VCaP (cell line): Measurements from ENCODE around the gene CCDC83.
"Not testable (repeated sequence)": the region's sequence is repeated elsewhere in the genome, so short reads cannot be mapped to it uniquely, and the experiment has no call there.

Experiments
- H3K27ac ChIP-seq: fragments of 450-650 bp; 2 replicates; pipeline ENCODE4 v1.5.1; 2017
- CTCF ChIP-seq: fragments of 450-650 bp; conservative IDR thresholded peaks from 2 replicates; pipeline ENCODE4 v1.5.1; 2017; ENCODE audit warnings: mild to moderate bottlenecking, moderate library complexity

Gene CCDC83

DNA sequence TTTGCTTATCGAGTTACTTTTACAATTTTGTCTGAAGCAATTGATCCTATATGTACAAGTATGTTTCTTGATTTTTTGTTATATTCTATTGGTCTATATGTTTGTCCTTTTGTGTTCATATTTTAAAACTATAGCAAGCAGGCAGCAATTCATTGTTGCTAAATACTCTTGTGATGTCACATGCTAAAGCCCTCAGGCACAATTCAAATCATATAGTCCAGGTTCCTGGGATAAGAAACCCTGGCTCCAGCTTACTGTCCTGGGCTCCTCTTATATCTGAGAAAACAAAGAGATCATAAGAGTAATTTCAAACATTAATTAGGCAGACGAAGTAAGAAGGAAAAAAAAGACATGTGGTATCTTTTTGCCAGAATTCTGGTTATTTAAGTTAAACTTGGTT is 6.6 kb upstream of the CCDC83 start:
- H3K27ac ChIP-seq = no peak overlapping the region
- TF ChIP-seq CTCF = no peak

DNA sequence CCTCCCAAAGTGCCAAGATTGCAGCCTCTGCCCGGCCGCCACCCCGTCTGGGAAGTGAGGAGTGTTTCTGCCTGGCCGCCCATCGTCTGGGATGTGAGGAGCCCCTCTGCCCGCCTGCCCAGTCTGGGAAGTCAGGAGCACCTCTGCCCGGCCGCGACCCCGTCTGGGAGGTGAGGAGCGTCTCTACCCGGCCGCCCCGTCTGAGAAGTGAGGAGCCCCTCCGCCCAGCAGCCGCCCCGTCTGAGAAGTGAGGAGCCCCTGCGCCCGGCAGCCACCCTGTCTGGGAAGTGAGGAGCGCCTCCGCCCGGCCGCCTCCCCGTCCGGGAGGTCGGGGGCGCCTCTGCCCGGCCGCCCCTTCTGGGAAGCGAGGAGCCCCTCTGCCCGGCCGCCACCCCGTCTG is 2.4 kb upstream of the CCDC83 start:
- H3K27ac ChIP-seq = not testable (repeated sequence)

- H3K27ac ChIP-seq = peak overlapping the region; percentile 91; the same call in 1 of the 2 replicates
Measured at GRCh38 chr11:85853541-85853940, 1.6 kb upstream of the CCDC83 start.

DNA sequence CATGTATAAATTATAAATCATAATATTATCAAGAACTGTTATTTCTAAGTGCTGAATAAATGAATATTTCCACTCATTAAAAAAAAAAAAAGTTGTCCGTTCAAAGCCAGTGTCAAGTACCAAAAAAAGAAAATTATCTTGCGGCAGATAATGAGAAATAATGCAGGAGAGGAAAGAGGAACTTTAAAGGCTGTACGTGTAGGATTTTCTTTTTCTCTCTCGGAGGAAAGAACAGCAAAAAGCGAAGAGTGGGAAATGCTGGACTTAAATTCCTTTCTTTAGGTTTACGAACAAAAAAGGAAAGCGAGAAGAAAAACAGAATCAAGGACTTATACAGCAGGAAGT is 999 bp upstream of the CCDC83 start:
- peak overlapping the region; percentile 91 for H3K27ac ChIP-seq

GRCh38 chr11:85854557-85855340 is 434 bp upstream of the CCDC83 start:
- peak; percentile 96 for TF ChIP-seq CTCF
- peak overlapping the region; percentile 91 for H3K27ac ChIP-seq

More for the DNA sequence above, 999 bp upstream of the CCDC83 start:
- TF ChIP-seq CTCF = no peak

GRCh38 chr11:85857098-85857497 is 1.9 kb downstream of the CCDC83 start:
- H3K27ac ChIP-seq = no peak overlapping the region
- no peak for TF ChIP-seq CTCF

GRCh38 chr11:85859541-85859940 is 4.4 kb downstream of the CCDC83 start:
- not testable (repeated sequence) for H3K27ac ChIP-seq

DNA sequence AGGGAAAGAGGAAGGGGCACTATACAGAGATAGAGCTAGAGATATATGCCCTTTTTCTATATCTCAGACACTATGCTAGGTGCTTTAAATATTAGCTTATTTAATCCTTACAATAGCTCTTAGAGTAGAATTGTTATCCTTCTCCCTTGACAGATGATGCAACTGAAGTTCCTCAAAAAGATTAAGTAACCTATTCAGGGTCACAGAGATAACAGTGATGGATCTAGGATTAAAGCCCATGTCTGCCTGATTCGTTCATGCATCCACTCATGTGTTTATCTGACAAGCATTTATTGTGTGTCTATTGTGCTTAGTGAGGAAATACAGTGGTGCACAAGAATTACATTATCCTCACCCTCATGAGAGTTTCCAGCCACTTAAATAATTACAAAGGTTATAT is 8.7 kb downstream of the CCDC83 start:
- no peak for TF ChIP-seq CTCF
- no peak overlapping the region for H3K27ac ChIP-seq

GRCh38 chr11:85866137-85866827 is 11.1 kb downstream of the CCDC83 start:
- no peak overlapping the region for H3K27ac ChIP-seq
- TF ChIP-seq CTCF = no peak
